Activated T-cell treated with anti-CD3 and anti-CD28 coated beads, Interleukin-2, amount 50 U/mL, for 24 hours (primary cell): ENCODE data around the gene PTPDC1.
"Not testable (repeated sequence)": the region's sequence is repeated elsewhere in the genome, so short reads cannot be mapped to it uniquely, and the experiment has no call there.

Experiments
- DNase-seq: peaks from one replicate; pipeline ENCODE4 v3.0.0-alpha.2; 2020
- H3K27ac Mint-ChIP-seq: 2 replicates; pipeline ENCODE4 v1.8.0; 2020; ENCODE audit warnings: mild to moderate bottlenecking, mixed read lengths
- H3K27me3 Mint-ChIP-seq: 2 replicates; pipeline ENCODE4 v1.8.0; 2020; ENCODE audit warnings: mixed read lengths
- H3K36me3 Mint-ChIP-seq: 2 replicates; pipeline ENCODE4 v1.8.0; 2020; ENCODE audit warnings: low read depth, mixed read lengths
- H3K4me1 Mint-ChIP-seq: 2 replicates; pipeline ENCODE4 v1.8.0; 2020; ENCODE audit warnings: low read depth, mixed read lengths
- H3K4me3 Mint-ChIP-seq: 2 replicates; pipeline ENCODE4 v1.8.0; 2020; ENCODE audit warnings: mild to moderate bottlenecking, moderate library complexity, mixed read lengths
- H3K9me3 Mint-ChIP-seq: 2 replicates; pipeline ENCODE4 v1.8.0; 2020; ENCODE audit warnings: mixed read lengths

Gene PTPDC1

DNA sequence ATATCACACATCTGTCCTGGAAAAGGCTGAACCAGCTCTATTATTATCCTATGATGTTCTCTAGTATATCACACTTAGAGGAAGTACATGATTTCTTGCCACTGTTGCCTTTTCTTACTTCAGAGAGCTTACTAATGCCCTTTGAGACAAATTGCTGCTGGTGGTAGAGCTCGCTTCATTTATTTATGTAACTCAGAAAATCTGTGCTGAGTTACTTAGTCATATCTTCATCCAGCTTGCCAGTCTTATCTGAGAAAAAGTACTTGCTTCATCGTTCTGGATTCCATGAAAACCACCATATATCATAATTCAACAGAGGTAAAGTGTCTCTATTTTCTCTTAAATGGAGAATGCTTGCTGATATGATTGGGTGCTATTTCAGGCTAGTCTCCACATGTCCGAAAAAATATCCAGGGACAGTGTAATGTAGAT, 26.6 kb downstream of the PTPDC1 start:
- H3K4me3 Mint-ChIP-seq = no peak overlapping the region
- peaks cover 2% of the 10 kb centered on the region for H3K36me3 Mint-ChIP-seq
- H3K9me3 Mint-ChIP-seq = peaks cover 5% of the 10 kb centered on the region
- no peaks in the 10 kb centered on the region for H3K27me3 Mint-ChIP-seq
- peaks cover 1% of the 10 kb centered on the region for H3K4me1 Mint-ChIP-seq
- H3K27ac Mint-ChIP-seq = no peak overlapping the region
- DNase-seq = no peak

GRCh38 chr9:94111446-94111845, 27.2 kb downstream of the PTPDC1 start:
- Mint-ChIP-seq H3K4me1 (peaks cover 1% of the 10 kb centered on the region), H3K27me3 (no peaks in the 10 kb centered on the region), H3K27ac (no peak overlapping the region)

DNA sequence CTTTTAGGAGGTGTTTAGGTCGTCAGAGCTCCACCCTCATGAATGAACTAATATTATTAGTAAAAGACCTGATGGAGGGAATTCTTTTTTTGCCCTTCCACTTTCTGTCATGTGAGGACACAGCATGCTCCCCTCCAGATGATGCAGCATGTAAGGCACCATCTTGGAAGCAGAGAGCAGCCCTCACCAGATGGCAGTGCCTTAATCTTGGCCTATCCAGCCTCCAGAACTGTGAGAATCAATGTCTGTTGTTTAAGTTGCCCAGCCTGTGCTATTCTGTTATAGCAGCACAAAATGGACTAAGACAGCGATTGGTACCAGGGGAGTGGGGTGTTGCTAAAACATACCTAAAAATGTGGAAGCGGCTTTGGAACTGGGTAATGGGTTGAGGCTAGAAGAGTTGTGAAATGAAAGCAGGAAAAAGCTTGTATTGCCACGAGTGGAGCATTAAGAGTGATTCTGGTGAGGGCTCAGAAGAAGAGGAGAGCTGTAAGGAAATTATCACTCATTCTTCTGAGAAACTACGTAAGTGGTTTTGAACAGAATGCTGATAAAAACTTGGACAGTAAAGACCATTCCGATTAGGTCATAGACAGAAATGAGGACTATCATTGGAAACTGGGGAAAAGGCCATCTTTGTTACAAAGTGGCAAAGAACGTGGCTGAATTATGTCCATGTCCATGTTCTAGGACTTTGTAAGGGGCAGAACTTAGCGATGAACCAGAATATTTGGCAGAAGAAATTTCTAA, 28.6 kb downstream of the PTPDC1 start:
- H3K36me3 Mint-ChIP-seq = peaks cover 2% of the 10 kb centered on the region
- H3K27ac Mint-ChIP-seq = no peak overlapping the region
- peaks cover 1% of the 10 kb centered on the region for H3K4me1 Mint-ChIP-seq
- H3K4me3 Mint-ChIP-seq = no peak overlapping the region
- no peaks in the 10 kb centered on the region for H3K27me3 Mint-ChIP-seq
- peaks cover 5% of the 10 kb centered on the region for H3K9me3 Mint-ChIP-seq
- no peak for DNase-seq

More at GRCh38 chr9:94111446-94111845, 27.2 kb downstream of the PTPDC1 start:
- peaks cover 2% of the 10 kb centered on the region for H3K36me3 Mint-ChIP-seq
- no peak for DNase-seq
- H3K4me3 Mint-ChIP-seq = no peak overlapping the region
- peaks cover 5% of the 10 kb centered on the region for H3K9me3 Mint-ChIP-seq

GRCh38 chr9:94120088-94120487, 35.8 kb downstream of the PTPDC1 start:
- H3K4me3 Mint-ChIP-seq, H3K36me3 Mint-ChIP-seq, H3K27ac Mint-ChIP-seq, H3K27me3 Mint-ChIP-seq, DNase-seq, H3K4me1 Mint-ChIP-seq: not testable (repeated sequence)
- H3K9me3 Mint-ChIP-seq = peaks cover 11% of the 10 kb centered on the region

DNA sequence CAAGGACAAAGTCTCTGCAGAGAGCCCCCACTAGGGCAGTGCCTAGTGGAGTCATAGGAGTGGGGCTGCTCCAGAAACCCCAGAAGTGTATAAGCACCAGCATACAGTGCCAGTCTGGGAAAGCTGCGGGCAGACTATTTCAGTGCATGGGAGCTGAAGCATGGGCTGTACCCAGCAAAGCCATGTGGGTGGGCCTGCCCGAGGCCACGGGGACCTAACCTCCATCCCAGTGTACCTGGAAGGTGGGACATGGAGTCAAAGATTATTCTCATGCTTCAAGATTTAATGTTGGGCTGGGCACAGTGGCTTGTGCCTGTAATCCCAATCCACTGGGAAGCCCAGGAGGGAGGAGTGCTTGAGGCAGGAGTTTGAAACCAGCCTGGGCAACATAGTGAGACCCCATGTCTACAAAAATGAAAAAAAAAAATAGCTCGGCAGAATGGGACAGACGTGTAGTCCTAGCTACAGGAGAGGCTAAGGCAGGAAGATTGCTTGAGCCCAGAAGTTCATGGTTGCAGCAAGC, 36.7 kb downstream of the PTPDC1 start:
- no peak for DNase-seq
- Mint-ChIP-seq H3K27me3 (no peaks in the 10 kb centered on the region), H3K9me3 (peaks cover 11% of the 10 kb centered on the region), H3K27ac (no peak overlapping the region), H3K4me1 (no peaks in the 10 kb centered on the region), H3K36me3 (peaks cover 10% of the 10 kb centered on the region), H3K4me3 (no peak overlapping the region)

- H3K27me3 Mint-ChIP-seq = no peaks in the 10 kb centered on the region
- peaks cover 11% of the 10 kb centered on the region for H3K36me3 Mint-ChIP-seq
- H3K4me1 Mint-ChIP-seq = no peaks in the 10 kb centered on the region
- H3K4me3 Mint-ChIP-seq = no peak overlapping the region
- DNase-seq = no peak
- no peak overlapping the region for H3K27ac Mint-ChIP-seq
- peaks cover 34% of the 10 kb centered on the region for H3K9me3 Mint-ChIP-seq
Measured at GRCh38 chr9:94126844-94127243, 42.6 kb downstream of the PTPDC1 start.

GRCh38 chr9:94127806-94128205, 43.5 kb downstream of the PTPDC1 start:
- no peak overlapping the region for H3K4me3 Mint-ChIP-seq
- no peak for DNase-seq
- H3K36me3 Mint-ChIP-seq = peaks cover 11% of the 10 kb centered on the region
- H3K27me3 Mint-ChIP-seq = no peaks in the 10 kb centered on the region
- no peak overlapping the region for H3K27ac Mint-ChIP-seq
- H3K9me3 Mint-ChIP-seq = peaks cover 34% of the 10 kb centered on the region
- no peaks in the 10 kb centered on the region for H3K4me1 Mint-ChIP-seq

DNA sequence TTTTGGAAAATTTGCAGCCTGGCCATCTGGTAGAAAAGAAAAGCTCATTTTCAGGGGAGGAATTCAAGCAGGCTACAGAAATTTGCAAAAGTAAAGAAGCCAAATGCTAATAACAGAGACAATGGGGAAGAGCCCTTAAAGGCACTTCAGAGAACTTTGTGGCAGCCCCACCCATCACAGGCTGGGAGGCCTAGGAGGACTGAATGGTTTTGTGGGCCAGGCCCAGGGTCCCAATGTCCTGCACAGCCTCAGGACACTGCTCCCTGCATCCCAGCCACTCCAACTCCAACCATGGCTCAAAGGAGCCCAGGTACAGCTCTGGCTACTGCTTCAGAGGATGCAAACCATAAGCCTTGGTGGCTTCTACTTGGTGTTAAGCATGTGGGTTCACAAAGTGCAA, 44.3 kb downstream of the PTPDC1 start:
- no peak for DNase-seq
- H3K4me3 Mint-ChIP-seq = no peak overlapping the region
- no peaks in the 10 kb centered on the region for H3K4me1 Mint-ChIP-seq
- no peak overlapping the region for H3K27ac Mint-ChIP-seq
- H3K27me3 Mint-ChIP-seq = no peaks in the 10 kb centered on the region
- peaks cover 11% of the 10 kb centered on the region for H3K36me3 Mint-ChIP-seq
- peaks cover 34% of the 10 kb centered on the region for H3K9me3 Mint-ChIP-seq

- H3K4me3 Mint-ChIP-seq = no peak overlapping the region
- no peaks in the 10 kb centered on the region for H3K27me3 Mint-ChIP-seq
- no peak overlapping the region for H3K27ac Mint-ChIP-seq
- no peaks in the 10 kb centered on the region for H3K36me3 Mint-ChIP-seq
- DNase-seq = no peak
- no peaks in the 10 kb centered on the region for H3K9me3 Mint-ChIP-seq
- peaks cover 3% of the 10 kb centered on the region for H3K4me1 Mint-ChIP-seq
Measured at GRCh38 chr9:94134629-94135028, 50.4 kb downstream of the PTPDC1 start.

DNA sequence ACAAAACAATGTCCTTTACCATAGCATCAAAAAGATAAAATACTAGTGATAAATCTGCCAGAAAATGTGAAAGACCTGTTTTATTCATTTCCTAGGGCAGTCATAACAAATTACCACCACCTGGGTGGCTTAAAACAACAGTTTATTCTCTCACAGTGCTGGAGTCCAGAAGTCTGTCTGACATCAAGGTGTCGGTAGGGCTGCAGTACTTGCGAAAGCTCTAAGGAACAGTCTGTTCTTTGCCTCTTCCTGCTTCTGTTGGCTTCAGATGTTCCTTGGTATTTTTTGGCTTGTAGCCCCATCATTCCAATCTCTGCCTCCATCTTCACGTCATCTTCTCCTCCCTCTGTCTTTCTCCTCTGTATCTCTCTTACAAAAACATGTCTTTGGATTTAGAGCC, 51.0 kb downstream of the PTPDC1 start:
- H3K9me3 Mint-ChIP-seq = no peaks in the 10 kb centered on the region
- no peaks in the 10 kb centered on the region for H3K36me3 Mint-ChIP-seq
- DNase-seq = no peak
- H3K4me3 Mint-ChIP-seq = no peak overlapping the region
- peaks cover 3% of the 10 kb centered on the region for H3K4me1 Mint-ChIP-seq
- no peak overlapping the region for H3K27ac Mint-ChIP-seq
- H3K27me3 Mint-ChIP-seq = no peaks in the 10 kb centered on the region

- Mint-ChIP-seq H3K36me3 (no peaks in the 10 kb centered on the region), H3K4me3 (no peak overlapping the region), H3K27ac (no peak overlapping the region)
Measured at GRCh38 chr9:94139672-94140417, 55.6 kb downstream of the PTPDC1 start.

GRCh38 chr9:94140418-94140780, 56.1 kb downstream of the PTPDC1 start:
- Mint-ChIP-seq H3K9me3 (no peaks in the 10 kb centered on the region), H3K36me3 (no peaks in the 10 kb centered on the region), H3K27ac (no peak overlapping the region), H3K4me1 (no peaks in the 10 kb centered on the region), H3K4me3 (no peak overlapping the region), H3K27me3 (no peaks in the 10 kb centered on the region)
- no peak for DNase-seq

More at GRCh38 chr9:94139672-94140417, 55.6 kb downstream of the PTPDC1 start:
- no peaks in the 10 kb centered on the region for H3K9me3 Mint-ChIP-seq
- H3K27me3 Mint-ChIP-seq = no peaks in the 10 kb centered on the region
- DNase-seq = no peak
- peaks cover 1% of the 10 kb centered on the region for H3K4me1 Mint-ChIP-seq

DNA sequence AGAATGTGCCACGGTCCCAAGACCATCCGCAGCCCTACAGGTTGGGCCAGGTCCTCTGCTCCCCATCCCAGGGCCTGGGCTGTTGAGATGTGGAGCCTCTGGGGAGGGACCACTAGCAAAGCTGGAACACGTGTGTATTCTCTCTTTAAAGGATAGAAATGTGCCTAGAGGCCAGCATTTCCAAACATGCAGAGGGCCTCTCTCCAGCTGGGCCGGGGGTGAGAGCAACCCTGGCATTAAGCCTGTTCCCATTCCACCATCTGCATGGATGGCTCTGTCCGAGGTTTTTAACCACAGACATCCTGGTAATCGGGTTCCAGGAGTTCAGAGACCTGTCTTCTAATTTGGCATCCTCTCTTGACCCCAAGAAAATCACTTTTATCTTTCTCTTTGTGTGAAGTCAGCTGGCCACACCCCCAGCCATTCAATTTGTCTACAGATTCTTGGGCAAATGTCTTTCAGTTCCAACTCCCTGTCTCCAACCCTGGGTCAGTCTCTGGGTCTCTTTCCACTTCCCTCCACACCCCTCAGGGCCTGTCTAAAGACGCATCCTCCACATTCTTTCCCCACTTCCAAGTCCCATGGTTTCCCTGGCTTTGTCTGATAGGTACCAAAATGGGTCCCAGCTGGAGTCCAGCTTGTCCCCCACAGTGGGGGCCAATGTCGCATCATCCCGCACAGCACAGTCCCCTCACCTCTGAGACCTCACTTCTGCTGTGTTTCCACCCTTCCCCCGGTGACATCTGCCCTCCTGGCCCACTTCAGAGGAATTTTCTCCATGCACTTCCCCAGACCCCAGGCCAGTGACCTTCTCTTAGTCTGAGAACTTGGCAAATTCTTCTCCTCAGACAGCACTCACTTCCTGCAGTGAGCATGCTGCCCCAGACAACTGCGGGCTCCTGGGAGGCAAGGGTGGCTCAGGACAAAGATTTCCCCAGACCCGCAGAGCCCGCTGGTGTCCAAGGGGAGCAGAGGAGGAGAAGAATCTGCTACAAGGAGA, 56.8 kb downstream of the PTPDC1 start:
- no peak overlapping the region for H3K4me3 Mint-ChIP-seq
- H3K27me3 Mint-ChIP-seq = no peaks in the 10 kb centered on the region
- no peak overlapping the region for H3K27ac Mint-ChIP-seq
- no peaks in the 10 kb centered on the region for H3K4me1 Mint-ChIP-seq
- DNase-seq = no peak
- H3K36me3 Mint-ChIP-seq = no peaks in the 10 kb centered on the region
- H3K9me3 Mint-ChIP-seq = no peaks in the 10 kb centered on the region

DNA sequence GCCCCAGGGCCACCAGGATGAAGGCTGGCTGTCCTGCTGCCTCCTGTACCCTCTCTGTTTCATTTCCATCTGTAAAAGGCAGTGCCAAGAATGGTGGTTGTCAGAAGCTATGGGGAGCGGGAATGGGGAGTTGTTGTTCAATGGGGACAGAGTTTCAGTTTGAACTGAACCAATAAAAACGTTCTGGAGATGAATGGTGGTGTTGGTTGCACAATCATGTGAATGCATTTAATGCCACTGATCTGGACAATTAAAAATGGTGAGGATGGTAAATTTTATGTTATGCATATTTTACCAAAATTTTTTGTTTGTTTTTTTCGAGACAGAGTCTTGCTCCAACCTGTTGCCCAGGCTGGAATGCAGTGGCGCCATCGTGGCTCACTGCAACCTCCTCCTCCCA, 58.1 kb downstream of the PTPDC1 start:
- H3K4me3 Mint-ChIP-seq = no peak overlapping the region
- no peaks in the 10 kb centered on the region for H3K4me1 Mint-ChIP-seq
- H3K9me3 Mint-ChIP-seq = no peaks in the 10 kb centered on the region
- no peaks in the 10 kb centered on the region for H3K27me3 Mint-ChIP-seq
- no peak for DNase-seq
- no peak overlapping the region for H3K27ac Mint-ChIP-seq
- no peaks in the 10 kb centered on the region for H3K36me3 Mint-ChIP-seq
